M059J (cell line): ENCODE results near the gene SLC25A21. TPM values are rescaled to one million over a fixed set of nuclear protein-coding genes. Genes with fewer than 3 reads are reported as not detected.
"Not testable (repeated sequence)": the region's sequence is repeated elsewhere in the genome, so short reads cannot be mapped to it uniquely, and the experiment has no call there.

Experiments used
- DNase-seq: peaks from one replicate; pipeline ENCODE4 v3.0.0-alpha.2; 2012; ENCODE audit warnings: low read depth
- total RNA-seq: library from RNA; depleted of rRNA; stranded (reverse); fragments of >200 nt; shearing (Covaris generic); gene quantifications from 2 replicates; pipeline ENCODE4 v1.2.3, GENCODE V29; 2014

The SLC25A21 gene
- total RNA-seq, 1 experiment from 2014 or later, result 2.4 TPM

GRCh38 chr14:36869125-36869524 is 303.3 kb downstream of the SLC25A21 start:
- DNase-seq, result no peak

- DNase-seq, result no peak
Measured at GRCh38 chr14:36866867-36867266, 305.5 kb downstream of the SLC25A21 start.

- no peak for DNase-seq
Measured at GRCh38 chr14:36863271-36863670, 309.1 kb downstream of the SLC25A21 start.

GRCh38 chr14:36862237-36862636 is 310.2 kb downstream of the SLC25A21 start:
- not testable (repeated sequence) for DNase-seq

- no peak for DNase-seq
Measured at GRCh38 chr14:36860831-36861230, 311.6 kb downstream of the SLC25A21 start.

- no peak for DNase-seq
Measured at GRCh38 chr14:36859119-36859518, 313.3 kb downstream of the SLC25A21 start.

- no peak for DNase-seq
Measured at GRCh38 chr14:36857842-36858445, 314.5 kb downstream of the SLC25A21 start.

GRCh38 chr14:36857136-36857535 is 315.3 kb downstream of the SLC25A21 start:
- no peak for DNase-seq

GRCh38 chr14:36856095-36856878 is 316.1 kb downstream of the SLC25A21 start:
- DNase-seq, result no peak

GRCh38 chr14:36855396-36855795 is 317.0 kb downstream of the SLC25A21 start:
- no peak for DNase-seq

GRCh38 chr14:36852981-36853691 is 319.3 kb downstream of the SLC25A21 start:
- peak; percentile 3 for DNase-seq

- DNase-seq, result no peak
Measured at GRCh38 chr14:36848213-36848612, 324.2 kb downstream of the SLC25A21 start.

- DNase-seq, result no peak
Measured at GRCh38 chr14:36847366-36847765, 325.0 kb downstream of the SLC25A21 start.

- DNase-seq, result no peak
Measured at GRCh38 chr14:36845356-36846012, 326.9 kb downstream of the SLC25A21 start.

GRCh38 chr14:36844443-36845195 is 327.8 kb downstream of the SLC25A21 start:
- no peak for DNase-seq

GRCh38 chr14:36843410-36843809 is 329.0 kb downstream of the SLC25A21 start:
- no peak for DNase-seq

- DNase-seq, result peak; percentile 60
Measured at GRCh38 chr14:36835128-36835527, 337.3 kb downstream of the SLC25A21 start.

- DNase-seq, result no peak
Measured at GRCh38 chr14:36834293-36834692, 338.1 kb downstream of the SLC25A21 start.

- DNase-seq, result no peak
Measured at GRCh38 chr14:36829547-36829946, 342.9 kb downstream of the SLC25A21 start.

- peak; percentile 11 for DNase-seq
Measured at GRCh38 chr14:36827861-36828260, 344.5 kb downstream of the SLC25A21 start.

- no peak for DNase-seq
Measured at GRCh38 chr14:36826614-36827013, 345.8 kb downstream of the SLC25A21 start.
